Retinal pigment epithelial cell (primary cell): ENCODE measurements around the gene CTNNA2.

Source experiments
- DNase-seq: peaks from one replicate; pipeline ENCODE4 v3.0.0-alpha.2; 2010; ENCODE audit warnings: low read depth
- H3K4me3 ChIP-seq: 2 replicates; pipeline ENCODE4 v1.5.1; 2011; ENCODE audit warnings: mild to moderate bottlenecking, low read length, control low read depth, moderate library complexity
- TF ChIP-seq, protein P1 (sequence below): conservative IDR thresholded peaks from 2 replicates; pipeline ENCODE4 v1.5.1; 2011; ENCODE audit warnings: low read depth, low read length, control low read depth, inconsistent platforms

The CTNNA2 gene

DNA sequence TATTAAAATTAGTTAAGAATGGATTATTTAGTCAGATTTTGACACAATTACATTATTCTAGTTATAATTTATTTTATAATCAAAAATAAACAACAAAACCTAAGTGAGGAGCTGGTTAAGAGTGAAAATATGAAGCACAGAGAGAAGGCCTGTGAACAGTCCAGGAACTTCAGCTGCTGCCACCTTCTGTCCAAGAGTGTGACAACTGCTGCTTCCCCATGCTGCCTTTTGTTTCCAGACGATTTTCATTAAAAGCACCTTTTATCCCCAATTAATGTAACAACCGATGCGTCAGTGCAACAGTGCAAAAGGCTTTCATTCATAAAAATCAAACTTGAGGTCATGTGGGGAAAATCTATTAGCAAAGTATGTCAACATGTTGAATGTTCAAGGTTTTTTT, 363.6 kb downstream of the CTNNA2 start:
- TF ChIP-seq, protein P1, sequence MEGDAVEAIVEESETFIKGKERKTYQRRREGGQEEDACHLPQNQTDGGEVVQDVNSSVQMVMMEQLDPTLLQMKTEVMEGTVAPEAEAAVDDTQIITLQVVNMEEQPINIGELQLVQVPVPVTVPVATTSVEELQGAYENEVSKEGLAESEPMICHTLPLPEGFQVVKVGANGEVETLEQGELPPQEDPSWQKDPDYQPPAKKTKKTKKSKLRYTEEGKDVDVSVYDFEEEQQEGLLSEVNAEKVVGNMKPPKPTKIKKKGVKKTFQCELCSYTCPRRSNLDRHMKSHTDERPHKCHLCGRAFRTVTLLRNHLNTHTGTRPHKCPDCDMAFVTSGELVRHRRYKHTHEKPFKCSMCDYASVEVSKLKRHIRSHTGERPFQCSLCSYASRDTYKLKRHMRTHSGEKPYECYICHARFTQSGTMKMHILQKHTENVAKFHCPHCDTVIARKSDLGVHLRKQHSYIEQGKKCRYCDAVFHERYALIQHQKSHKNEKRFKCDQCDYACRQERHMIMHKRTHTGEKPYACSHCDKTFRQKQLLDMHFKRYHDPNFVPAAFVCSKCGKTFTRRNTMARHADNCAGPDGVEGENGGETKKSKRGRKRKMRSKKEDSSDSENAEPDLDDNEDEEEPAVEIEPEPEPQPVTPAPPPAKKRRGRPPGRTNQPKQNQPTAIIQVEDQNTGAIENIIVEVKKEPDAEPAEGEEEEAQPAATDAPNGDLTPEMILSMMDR: peak; percentile 51
- no peak for DNase-seq

DNA sequence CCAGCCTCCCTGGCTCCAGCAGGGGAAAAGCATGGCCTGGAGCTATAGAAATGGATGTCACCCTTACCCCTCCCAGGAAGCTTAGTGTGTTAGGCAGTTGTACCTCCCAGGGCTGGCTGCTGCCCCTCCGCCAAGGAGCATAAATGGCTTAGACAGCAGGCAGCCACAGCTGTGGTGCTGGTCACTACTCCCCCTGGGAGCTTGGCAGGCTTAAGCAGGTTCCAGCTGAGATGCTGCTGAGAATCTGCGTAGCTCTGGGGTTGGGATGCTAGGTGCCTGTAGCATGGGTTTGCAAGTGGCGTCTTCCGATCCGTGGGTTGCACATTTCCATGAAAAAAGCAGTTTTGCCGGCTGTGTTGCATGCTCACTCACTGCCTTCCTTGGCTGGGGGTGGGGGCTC, 369.7 kb downstream of the CTNNA2 start:
- no peak overlapping the region for H3K4me3 ChIP-seq
- no peak for DNase-seq
- TF ChIP-seq, protein P1: no peak

More for the DNA sequence above, 363.6 kb downstream of the CTNNA2 start:
- no peak overlapping the region for H3K4me3 ChIP-seq

DNA sequence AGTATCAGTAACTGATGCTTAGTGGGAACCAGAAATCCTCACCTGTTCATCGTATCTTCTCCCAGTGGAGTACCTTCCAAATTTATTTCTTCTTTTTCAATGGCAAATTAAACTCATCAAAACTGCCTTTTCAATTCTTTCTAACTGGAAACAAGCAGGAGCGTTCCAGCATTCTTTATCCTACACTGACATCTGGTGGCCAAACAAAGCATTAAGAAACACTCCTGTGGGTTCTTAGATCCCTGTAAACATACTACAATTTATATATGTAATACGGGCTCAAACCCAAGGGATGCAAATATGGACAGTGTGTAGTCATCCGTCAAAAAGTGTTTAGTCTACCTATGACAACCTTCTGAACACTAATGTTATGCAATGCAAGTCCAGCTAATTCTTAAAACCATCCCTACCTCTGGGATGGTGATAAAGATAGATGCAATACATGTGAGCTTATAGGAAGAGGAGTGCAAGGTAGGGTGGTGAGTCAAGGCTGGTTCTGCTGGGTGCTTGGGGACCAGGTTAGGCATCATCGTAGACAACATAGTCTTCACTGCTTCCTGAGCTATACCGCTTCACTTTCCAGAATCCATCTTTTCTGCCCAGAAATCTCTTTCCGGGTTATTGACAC, 375.0 kb downstream of the CTNNA2 start:
- TF ChIP-seq, protein P1: peak; percentile 62
- DNase-seq: peak; percentile 26
- H3K4me3 ChIP-seq: no peak overlapping the region

DNA sequence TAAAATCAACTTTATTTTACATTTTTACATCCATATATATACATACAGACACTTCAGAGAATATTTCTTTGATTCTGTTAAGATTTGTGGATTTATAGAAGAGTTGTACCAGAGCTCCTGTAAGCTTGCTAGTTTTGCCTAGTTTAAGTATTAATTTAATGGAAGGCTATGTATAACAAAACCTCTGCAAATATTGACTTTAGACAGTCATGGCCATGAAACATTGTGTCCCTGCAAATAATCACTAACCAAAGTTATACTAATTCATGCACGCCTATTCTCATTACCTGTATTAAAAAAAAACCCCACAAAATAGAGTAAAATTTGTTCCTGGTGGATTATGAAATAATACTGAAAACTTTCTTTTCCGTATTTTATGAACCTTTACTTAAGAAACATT, 379.3 kb downstream of the CTNNA2 start:
- no peak for DNase-seq
- TF ChIP-seq, protein P1: no peak
- H3K4me3 ChIP-seq: no peak overlapping the region

DNA sequence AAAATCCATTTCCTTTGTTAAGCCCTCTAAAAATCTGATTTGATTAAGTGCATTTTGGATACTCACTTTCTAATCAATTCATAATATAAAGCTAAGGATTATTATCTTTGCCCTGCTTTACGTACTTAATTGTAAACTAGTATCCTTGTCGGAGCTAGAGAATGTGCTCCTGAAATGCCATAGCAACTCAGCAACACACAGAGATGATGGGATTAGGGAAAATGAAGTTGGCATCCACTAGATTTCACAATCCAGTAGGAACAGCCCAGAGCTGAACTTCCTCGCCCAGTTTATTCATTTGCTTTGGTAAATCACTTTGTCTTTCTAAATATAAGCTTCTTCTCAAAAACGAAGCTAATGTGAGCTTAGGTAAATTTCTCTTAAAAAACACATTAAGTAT, 386.3 kb downstream of the CTNNA2 start:
- TF ChIP-seq, protein P1: no peak
- peak; percentile 38 for DNase-seq

DNA sequence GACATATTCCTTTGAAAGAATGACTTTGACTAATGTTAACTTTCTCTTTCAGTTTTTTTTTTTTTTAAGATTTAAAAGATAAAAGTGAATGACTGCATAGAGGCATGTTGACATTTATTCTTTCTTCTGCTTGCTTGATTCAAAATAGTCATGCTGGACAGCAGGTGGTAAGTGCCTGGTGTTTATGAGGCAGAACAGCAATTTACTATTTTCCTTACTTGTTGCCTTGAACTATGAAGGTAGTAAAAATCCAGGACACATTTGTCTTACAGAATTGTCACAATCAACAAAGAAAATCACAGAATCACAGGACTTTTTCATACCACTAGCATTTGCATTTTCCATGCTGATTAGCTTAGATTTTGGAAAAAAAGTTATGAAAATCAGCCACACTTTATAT, 388.3 kb downstream of the CTNNA2 start:
- H3K4me3 ChIP-seq: no peak overlapping the region
- TF ChIP-seq, protein P1: no peak
- no peak for DNase-seq

More for the DNA sequence above, 386.3 kb downstream of the CTNNA2 start:
- no peak overlapping the region for H3K4me3 ChIP-seq

DNA sequence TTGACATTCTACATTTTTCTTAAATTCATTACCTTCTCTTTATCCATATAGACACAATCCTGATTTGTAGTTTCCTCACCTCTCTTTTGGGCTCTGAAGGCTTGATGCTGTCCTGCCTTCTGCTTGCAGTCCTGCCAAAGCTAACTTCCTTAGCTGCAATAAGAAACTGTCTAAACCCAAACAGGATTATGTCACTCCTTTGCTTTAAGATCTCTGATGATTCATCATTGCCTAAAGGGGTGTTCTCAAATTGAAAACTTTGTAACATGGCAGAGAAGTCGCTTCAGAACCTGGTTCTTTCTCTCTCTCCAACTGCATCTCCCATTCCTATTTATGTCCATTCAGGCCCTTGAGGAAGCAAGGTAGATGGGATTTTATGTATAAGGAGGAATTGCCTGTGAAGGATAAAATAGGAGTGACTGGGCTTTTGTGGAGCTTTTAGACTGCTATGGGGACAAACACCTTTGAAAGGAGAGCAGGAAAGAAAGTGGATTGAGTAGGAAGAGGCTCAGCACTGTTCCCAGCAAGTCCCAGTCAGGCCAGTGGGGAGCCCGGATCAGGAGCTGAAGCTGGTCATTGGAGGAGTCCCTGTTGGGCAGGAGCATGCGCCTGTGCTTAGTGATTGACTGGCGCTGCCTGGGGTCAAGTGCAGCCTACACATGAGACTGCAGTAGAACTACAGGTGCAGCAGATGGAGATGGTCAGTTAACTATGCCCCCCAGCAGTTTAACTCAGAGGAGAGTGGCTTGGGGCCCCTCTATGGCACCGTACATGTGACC, 390.6 kb downstream of the CTNNA2 start:
- no peak for DNase-seq
- TF ChIP-seq, protein P1: no peak
- H3K4me3 ChIP-seq: no peak overlapping the region
